Progenitor cell of endocrine pancreas (in vitro differentiated cells): ENCODE results near the gene TMEM178B. TPM values are rescaled to one million over a fixed set of nuclear protein-coding genes. Genes with fewer than 3 reads are reported as not detected.

Source experiments
- DNase-seq: peaks from one replicate; pipeline ENCODE4 v3.0.0; 2021; ENCODE audit warnings: low spot score; ENCODE audit not compliant: unreplicated experiment
- H3K27ac Mint-ChIP-seq: 2 replicates; pipeline ENCODE4 v1.8.0; 2021; ENCODE audit warnings: mild to moderate bottlenecking, moderate library complexity, mixed read lengths
- H3K27me3 Mint-ChIP-seq: 2 replicates; pipeline ENCODE4 v1.8.0; 2021; ENCODE audit warnings: mixed read lengths
- H3K36me3 Mint-ChIP-seq: 2 replicates; pipeline ENCODE4 v1.8.0; 2022; ENCODE audit warnings: mixed read lengths; ENCODE audit not compliant: insufficient read depth
- H3K4me1 Mint-ChIP-seq: 2 replicates; pipeline ENCODE4 v1.8.0; 2021; ENCODE audit warnings: low read depth, mixed read lengths
- H3K4me3 Mint-ChIP-seq: 2 replicates; pipeline ENCODE4 v1.8.0; 2021; ENCODE audit warnings: low read depth, mild to moderate bottlenecking, moderate library complexity, mixed read lengths
- H3K9me3 Mint-ChIP-seq: 2 replicates; pipeline ENCODE4 v1.8.0; 2021; ENCODE audit warnings: low read depth, mixed read lengths
- total RNA-seq: library from RNA; stranded (reverse); gene quantifications from 2 replicates; pipeline ENCODE4 v1.2.1, GENCODE V29; 2021
- TF ChIP-seq, protein P1 (sequence below): fragments of 200-600 bp; sonication (generic); IDR thresholded peaks from one replicate; pipeline ENCODE4 v1.5.0; 2021; ENCODE audit warnings: antibody characterized with exemption, mild to moderate bottlenecking; ENCODE audit not compliant: unreplicated experiment

The TMEM178B gene
- total RNA-seq, 1 donor from 2014 or later = 2.8 TPM

DNA sequence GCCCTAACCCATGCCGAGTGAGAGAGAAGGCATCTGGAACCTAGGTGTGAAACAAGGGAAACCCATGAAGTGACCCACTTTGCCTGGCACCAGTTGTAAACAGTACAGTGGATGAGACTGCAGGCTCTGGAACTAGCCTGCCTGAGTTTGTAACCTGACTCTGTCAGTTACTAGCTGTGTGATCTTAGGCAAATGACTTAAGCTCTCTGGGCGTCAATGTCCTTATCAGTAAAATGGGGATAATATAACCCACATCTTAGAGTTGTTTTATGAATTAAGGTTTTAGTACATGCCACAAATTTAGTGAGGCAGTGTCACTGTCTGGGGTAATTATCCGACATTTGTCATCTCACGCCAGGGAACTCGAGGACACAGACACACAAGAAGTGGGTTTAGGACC, 394.5 kb downstream of the TMEM178B start:
- Mint-ChIP-seq H3K36me3 (no peaks in the 10 kb centered on the region), H3K27me3 (no peaks in the 10 kb centered on the region), H3K4me1 (no peaks in the 10 kb centered on the region), H3K4me3 (no peak overlapping the region), H3K9me3 (no peaks in the 10 kb centered on the region), H3K27ac (no peak overlapping the region)
- no peak for DNase-seq
- TF ChIP-seq, protein P1, sequence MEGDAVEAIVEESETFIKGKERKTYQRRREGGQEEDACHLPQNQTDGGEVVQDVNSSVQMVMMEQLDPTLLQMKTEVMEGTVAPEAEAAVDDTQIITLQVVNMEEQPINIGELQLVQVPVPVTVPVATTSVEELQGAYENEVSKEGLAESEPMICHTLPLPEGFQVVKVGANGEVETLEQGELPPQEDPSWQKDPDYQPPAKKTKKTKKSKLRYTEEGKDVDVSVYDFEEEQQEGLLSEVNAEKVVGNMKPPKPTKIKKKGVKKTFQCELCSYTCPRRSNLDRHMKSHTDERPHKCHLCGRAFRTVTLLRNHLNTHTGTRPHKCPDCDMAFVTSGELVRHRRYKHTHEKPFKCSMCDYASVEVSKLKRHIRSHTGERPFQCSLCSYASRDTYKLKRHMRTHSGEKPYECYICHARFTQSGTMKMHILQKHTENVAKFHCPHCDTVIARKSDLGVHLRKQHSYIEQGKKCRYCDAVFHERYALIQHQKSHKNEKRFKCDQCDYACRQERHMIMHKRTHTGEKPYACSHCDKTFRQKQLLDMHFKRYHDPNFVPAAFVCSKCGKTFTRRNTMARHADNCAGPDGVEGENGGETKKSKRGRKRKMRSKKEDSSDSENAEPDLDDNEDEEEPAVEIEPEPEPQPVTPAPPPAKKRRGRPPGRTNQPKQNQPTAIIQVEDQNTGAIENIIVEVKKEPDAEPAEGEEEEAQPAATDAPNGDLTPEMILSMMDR = no peak

DNA sequence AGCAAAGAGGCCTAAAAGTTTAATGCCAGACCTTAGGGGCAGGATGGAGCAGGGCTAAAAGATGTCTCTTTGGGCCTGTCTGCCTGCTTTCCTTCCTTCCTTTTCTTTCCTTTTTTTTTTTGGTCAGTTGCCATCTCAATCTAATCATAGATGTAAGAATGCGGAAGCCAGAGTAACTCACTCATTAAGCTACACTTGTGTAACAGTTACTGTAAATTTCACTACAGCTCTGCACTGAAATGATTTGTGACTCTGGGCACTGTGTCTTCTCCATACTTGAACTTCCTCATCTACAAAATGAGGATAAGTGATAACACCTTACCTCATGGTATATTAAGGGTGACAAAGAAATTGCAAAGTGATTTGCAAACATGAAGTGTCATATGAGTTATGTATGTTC, 401.8 kb downstream of the TMEM178B start:
- H3K4me1 Mint-ChIP-seq = peaks cover 4% of the 10 kb centered on the region
- no peak overlapping the region for H3K27ac Mint-ChIP-seq
- H3K4me3 Mint-ChIP-seq = no peak overlapping the region
- H3K27me3 Mint-ChIP-seq = peaks cover 5% of the 10 kb centered on the region
- no peaks in the 10 kb centered on the region for H3K36me3 Mint-ChIP-seq
- DNase-seq = no peak
- H3K9me3 Mint-ChIP-seq = no peaks in the 10 kb centered on the region
- TF ChIP-seq, protein P1 = no peak

- peaks cover 4% of the 10 kb centered on the region for H3K4me1 Mint-ChIP-seq
- no peaks in the 10 kb centered on the region for H3K36me3 Mint-ChIP-seq
- H3K27ac Mint-ChIP-seq = no peak overlapping the region
- no peak for DNase-seq
- TF ChIP-seq, protein P1 = no peak
- peaks cover 8% of the 10 kb centered on the region for H3K27me3 Mint-ChIP-seq
- H3K4me3 Mint-ChIP-seq = no peak overlapping the region
- no peaks in the 10 kb centered on the region for H3K9me3 Mint-ChIP-seq
Measured at GRCh38 chr7:141477865-141478264, 404.0 kb downstream of the TMEM178B start.

DNA sequence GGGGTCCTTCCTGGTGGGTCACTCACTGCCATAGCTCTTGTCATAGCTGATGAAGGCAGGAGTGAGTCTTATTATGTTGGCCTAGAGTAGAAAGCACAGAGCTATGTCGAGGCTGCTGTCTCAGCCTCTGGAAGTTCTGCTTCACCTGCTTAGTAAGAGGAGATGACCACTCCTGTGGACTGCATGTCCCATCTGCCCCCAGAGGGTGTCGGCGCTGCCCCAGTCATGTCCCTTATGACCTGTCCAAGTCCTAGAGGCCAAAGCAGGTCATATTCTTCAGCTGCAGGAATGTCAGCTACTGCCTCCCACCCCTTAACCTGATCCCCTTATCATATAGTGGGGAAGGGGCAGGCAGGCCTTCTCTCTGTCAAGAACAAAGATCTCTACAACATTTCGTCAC, 405.0 kb downstream of the TMEM178B start:
- no peak for DNase-seq
- no peak overlapping the region for H3K4me3 Mint-ChIP-seq
- no peak overlapping the region for H3K27ac Mint-ChIP-seq
- no peaks in the 10 kb centered on the region for H3K36me3 Mint-ChIP-seq
- H3K27me3 Mint-ChIP-seq = peaks cover 8% of the 10 kb centered on the region
- peaks cover 4% of the 10 kb centered on the region for H3K4me1 Mint-ChIP-seq
- TF ChIP-seq, protein P1 = no peak
- peaks cover 4% of the 10 kb centered on the region for H3K9me3 Mint-ChIP-seq

DNA sequence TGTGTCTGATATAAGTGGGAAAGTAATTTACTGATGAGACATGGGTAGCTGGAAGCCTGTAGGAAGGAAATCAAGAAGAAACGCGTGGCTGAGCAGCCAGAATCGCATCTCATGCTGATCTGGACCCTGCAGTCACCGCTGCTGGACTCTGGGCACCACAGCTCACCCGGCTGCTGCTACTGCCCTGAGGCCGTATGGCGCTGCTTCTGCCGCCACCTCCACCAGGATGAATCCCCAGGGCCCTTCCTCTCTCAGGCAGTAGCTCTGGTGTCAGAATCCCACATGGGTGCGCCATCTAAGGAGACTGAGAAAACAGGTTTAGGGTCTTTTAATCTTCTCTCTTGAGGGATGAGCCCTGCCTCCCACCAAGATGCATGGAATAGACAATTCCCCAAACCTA, 407.1 kb downstream of the TMEM178B start:
- Mint-ChIP-seq H3K36me3 (no peaks in the 10 kb centered on the region), H3K27ac (no peak overlapping the region)

More for the DNA sequence above, 407.1 kb downstream of the TMEM178B start:
- TF ChIP-seq, protein P1 = no peak
- Mint-ChIP-seq H3K4me3 (no peak overlapping the region), H3K27me3 (peaks cover 5% of the 10 kb centered on the region), H3K4me1 (peaks cover 4% of the 10 kb centered on the region), H3K9me3 (peaks cover 4% of the 10 kb centered on the region)
- DNase-seq = no peak
